ENCODE results near the gene RYR3.

The RYR3 gene

DNA sequence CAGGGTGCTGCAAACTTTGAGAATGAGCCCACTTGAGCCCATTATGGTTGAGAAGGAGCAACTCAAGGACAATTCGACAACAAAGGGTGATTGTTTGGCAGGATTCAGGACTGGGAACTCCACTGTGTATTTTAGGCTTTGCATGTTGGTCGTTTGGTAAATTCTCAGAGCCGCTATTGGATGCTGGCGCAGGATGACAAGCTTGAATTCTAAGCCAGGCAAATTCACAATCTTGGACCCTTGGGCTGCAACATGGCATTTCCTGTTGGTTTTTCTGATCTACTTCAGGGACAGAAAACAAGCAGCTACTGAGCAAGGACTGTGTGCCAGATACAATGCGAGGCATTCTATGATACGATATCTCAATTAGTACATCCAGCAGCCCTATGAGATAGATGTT lies 82.8 kb downstream of the RYR3 start:
- DNase-seq: no peak

DNA sequence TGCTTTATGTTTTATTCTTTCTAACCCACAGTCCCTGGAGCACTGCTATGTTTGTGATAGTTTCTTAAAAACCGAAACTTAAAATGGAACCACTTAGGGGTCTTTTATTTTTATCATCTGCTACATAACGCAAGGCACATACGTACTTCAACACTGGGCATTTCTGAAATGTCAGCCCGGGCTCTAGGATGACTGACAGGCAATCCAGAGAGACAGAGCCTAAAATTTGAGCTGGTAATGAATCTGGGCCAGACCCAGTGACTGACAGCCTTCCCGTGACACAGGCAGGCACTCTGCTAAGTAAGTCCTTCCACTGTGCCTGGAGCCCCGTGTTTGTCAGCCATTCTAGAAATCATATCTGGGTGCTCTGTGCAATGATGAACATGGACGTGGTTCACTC lies 84.6 kb downstream of the RYR3 start:
- DNase-seq: no peak

DNA sequence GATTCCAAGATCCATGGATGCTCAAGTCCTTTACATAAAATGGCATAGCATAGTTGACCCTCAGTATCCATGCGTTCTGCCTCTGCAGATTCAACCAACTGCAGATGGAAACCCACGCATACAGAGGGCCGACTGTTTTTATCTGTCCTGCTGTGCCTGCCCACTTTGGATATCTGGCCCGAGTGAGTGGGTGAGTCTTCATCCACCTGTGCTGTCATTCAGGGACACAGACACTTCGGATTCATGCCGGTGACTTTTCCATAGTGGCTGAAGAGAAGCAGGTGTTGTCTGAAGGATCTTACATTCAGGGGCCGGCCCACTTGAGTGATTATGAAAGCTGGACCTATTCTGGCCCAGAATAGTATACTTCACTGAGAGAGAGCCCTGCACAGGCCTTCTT lies 85.1 kb downstream of the RYR3 start:
- DNase-seq: no peak

DNA sequence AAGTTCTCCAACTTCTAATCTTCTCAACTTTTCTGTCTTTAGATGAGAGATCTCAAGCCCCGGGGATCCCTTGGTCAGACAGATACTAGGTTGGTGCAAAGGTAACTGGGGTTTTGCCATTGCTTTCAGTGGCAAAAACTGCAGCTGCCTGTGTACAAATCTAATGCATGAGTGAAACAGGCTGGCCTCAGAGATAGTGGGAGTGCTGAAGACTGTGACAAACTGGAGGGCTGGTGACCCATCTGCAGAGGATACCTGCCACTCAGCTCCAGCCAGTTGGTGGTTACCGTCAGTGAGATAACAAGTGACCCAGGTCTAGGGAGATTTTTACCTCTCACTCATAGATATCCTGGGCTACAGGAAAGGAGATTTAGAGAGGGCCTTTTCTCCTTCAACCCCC lies 85.7 kb downstream of the RYR3 start:
- DNase-seq: no peak

DNA sequence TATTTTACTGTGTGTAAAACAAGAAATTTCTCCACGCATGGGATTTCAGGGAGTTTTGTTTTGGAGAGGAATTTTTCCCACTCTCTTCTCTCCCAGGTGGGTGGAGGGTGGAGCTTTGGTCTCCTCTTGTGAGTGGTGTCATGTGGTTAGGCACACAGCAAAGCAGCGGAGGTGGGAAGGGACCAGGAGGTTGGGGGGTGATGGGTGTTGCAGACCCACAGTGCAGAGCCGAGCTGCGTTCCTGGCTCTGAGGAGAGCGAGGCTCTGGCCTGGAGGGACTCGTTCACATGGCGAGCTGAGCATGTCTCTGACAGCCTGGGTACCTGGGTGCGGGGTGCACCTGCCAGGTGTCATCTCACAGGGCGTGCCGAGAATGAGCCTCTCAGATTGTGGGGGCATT lies 87.8 kb downstream of the RYR3 start:
- no peak for DNase-seq

DNA sequence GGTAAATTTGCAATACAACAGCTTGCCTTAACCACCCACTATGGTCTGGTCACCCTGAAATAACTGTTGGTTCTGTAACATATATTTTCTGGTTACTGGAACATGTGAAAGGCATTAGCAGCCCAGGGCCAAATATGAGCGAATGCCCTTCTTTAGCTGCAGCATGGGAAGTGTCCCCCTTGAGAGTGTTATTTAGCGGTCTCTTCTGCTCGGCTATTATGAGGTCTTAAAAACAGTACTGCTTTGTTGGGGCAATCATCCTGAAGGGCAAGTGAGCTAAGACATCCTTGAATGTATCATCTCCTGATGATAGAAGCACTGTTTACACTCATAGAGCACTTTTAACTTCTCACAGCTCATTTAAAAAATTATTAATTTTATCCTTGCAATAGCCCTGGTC lies 90.2 kb downstream of the RYR3 start:
- DNase-seq: no peak

DNA sequence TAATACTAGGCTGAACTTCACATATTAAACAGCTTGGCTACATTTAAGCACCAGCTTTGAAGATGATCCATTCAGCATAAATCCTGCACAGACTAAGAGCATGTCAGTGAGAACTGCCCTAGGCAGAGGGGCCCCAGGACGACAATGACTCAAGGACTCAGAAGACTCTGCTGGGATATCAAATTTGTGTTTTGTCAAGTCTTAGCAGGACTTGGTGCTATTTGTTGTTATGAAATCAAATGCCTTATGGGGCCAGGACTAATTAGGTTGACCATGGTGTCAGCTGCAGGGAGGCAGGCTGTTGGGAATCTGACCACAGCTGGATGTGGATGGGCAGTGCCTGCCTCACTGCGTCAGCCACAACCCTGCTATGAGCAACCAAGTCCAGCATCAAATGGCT lies 91.8 kb downstream of the RYR3 start:
- DNase-seq: peak; percentile 68

DNA sequence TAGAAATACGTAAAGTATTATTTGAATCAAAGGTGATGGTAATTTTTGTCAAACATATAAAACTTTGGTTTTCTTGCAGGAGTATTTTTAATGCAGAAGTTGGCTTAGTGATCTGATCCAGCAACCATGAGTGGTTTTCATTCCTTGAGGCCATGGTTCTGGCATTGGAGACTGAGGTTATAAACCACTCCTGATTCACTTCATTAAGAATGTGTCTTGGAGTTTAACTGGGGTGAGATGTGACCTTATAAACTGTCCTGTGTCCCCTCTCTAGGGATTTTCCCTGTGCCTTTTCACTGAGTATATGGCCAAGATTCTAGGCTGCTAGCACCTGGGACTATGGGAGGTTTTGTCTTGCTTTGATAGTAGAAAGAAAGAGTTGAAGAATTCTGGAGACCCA lies 94.3 kb downstream of the RYR3 start:
- DNase-seq: no peak

DNA sequence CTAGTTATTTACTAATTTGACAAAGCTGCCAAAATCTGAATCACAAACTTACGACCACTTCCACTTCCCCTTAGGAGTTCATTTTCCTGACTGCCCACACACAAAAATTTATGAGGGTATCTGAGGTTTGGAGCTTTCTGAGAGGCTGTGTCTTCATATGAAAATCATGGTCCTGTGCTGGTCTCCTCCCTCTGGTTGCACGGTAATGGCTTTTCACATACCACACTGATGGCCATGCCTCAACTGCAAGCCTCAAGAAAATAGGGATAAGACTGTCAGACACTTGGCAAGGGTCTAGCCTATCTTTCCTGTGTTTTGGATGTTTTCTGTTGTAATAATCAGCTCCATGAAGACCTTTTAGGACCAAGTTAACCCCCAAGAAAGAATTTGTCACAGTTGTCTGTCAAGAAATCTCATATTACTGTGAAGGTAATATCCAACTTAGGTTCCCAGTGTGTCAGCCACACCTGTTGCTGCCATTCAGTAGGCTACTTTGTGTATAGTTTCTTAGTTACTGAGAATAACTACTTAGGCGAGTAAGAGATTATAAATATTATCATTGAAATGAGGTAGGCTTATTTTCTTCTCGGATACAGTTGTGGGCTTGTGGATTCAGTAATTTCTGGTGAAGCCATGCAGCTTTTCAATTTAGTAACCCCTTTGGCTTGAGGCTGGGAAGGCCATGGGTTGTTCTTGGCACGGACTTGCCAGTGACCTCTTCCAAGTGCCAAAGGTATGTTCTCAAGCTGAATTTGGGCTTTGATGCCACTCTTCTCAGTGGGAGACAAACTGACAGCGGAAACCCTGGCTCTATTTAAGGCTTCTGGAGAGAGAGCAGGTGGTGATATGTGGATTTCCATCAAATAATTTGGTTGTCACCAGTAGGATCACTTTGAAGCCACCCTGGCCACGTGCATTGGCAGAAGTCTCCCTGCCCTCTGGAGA lies 101.1 kb downstream of the RYR3 start:
- DNase-seq: no peak

DNA sequence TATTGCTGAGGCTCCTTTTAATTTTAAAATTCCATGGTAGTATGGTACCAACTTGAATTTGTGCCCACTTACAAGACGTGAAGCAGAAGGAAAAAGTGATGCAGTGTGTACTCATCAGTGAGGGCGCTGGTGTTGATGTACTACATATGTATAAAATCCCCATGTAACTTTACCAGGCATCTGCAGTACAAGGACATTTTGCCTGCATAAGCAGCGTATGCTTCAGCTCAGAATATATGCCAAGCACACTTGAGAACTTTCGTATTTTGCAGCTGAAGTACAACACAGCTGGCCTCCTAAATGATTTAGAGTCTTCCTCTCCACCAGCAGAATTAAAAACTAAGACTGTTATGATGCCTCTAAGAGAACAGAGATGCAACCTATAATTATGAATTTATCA lies 108.9 kb downstream of the RYR3 start:
- no peak for DNase-seq

DNA sequence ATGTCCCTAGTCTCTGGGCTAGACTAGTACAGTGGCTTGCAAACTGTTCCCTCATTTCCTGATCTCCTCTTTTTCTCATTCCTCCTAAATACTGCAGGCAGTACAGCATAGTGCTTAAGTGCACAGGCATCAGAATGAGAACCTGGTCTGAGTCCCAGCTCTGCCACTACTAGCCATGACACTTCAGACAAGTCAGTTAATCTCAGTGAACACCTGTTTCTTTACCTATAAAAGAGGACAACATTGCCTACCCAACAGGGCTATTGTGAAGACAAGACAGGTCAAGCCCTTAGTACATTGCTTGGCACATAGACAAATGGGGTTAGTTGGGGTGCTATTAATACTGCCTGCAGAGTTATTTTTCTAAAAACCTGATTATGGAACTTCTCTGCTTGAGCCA lies 113.3 kb downstream of the RYR3 start:
- DNase-seq: no peak

DNA sequence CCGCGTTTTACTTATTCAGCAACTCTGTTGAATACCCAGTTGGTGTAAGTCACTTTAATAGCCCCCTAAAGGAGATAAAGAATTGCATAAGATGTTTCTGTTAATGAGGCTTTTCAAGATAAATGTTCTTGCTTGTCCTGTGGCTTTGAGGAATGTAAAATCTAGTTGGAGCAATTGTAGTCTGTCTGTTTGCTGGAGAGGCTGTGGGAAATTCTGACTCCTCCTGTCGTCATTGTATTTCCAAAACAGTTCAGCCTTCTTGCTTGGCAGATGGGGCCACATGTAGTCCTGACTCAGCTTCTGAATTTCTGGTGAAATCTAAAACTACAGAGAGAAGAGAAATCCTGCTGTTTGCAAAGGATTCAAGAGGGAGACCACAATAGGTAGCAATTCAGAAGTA lies 114.4 kb downstream of the RYR3 start:
- peak; percentile 26 for DNase-seq

DNA sequence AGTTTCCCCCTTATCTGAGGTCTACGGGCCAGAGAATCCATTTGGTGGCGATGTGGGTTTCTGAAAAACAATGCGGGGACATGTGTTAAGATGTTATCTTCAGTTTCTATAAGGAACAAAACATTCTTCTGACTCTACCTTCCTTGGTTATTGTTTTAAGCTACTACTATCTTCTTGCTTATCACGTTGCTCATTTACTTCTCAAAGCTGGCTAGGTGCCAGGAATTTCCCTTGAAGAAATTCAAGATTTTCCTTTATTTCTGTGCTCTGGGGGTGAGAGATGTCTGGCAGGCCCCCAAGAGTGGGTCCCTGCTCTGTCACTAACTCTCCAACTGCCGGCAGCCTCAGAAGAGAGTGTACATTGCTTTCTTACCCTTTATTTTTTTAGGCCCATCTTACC lies 119.8 kb downstream of the RYR3 start:
- DNase-seq: no peak

DNA sequence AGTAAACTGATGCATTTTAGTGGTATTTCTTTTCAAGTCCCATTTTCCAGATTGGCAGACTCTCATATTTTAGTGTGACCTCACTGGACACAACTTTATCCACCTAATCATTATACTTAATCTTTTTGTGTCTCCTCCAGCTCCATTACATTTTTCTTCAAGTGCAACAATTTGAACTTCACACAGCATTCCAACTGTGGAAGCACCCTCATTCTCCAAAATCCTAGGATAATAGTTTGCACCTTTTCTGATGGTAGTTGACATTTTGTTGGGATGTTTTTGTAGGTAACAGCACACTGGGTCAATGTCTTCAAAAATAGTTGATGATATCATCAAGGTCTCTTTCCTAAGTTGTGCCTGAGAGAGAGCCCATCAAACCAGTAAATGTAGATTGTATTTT lies 123.1 kb downstream of the RYR3 start:
- DNase-seq: no peak

DNA sequence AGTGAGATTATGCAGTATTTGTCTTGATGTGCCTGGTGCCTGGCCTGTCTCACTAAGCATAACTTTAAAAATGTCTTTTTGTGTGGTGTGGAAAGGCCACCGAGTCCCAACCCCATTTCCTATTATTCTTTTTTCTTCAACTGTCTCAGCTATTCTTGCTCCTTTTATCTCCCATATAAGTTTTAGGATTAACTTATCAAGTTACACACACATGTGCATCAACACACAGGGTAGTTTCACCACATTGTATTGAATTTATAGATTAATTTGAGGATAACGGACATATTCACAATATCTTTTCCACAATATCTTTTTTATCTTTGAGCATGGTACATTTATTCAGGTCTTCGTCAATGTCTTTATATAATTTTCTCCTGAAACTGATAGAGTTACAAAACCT lies 127.6 kb downstream of the RYR3 start:
- DNase-seq: no peak

DNA sequence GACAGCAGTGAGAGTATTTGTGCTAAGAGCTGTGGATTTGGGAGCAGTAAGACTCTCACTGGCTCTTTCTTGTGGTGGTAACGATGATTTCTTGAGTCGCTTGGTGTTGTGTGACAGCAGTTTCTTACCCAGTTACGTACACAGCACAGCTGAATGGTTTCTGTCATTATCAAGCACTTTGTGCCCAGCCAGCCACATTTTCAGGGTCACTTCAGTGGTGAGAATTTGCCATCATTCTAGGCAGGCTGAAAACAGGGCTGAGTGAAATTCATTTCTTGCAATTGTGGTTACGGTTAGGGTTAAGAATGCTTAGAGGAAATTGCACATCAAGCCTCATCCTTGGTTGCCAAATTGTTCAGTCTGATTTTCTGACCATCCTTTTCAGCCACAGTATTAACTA lies 130.1 kb downstream of the RYR3 start:
- no peak for DNase-seq

DNA sequence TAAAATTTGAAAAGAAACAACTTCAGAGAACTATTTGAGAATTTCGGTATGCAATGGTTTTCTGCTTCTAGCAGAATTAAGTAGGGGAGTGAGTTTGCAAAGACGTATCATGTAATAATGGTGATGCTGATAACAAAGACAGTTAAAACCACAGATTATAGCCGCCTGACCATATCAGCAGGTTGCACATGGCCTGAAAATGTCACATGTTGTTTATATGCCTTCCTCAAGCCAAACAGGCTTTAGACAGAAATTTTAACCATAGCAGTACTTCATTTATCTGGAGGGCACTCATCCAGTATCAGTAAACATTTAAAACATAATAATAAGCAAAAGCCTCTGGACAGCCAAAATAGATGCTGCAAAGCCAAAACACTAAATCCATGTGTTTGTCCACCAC lies 131.7 kb downstream of the RYR3 start:
- no peak for DNase-seq

DNA sequence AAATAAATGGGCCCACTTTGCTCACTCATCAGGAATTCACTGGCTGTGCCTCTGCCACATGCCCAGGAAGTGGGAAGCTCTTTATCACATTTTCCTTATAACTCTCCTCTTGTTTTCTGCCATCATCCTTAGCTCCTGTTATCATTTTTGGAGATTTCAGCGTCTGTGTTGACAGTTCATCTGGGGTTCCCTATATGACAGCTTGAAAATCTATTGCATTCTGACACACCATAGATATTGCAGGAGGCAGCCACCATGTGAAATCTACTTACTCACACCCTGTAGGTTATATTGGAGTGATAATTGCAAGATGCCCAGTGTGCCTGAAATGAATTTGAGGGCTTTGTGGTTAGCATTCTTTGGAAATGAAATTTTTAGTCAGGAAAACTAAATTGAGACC lies 132.9 kb downstream of the RYR3 start:
- DNase-seq: no peak

DNA sequence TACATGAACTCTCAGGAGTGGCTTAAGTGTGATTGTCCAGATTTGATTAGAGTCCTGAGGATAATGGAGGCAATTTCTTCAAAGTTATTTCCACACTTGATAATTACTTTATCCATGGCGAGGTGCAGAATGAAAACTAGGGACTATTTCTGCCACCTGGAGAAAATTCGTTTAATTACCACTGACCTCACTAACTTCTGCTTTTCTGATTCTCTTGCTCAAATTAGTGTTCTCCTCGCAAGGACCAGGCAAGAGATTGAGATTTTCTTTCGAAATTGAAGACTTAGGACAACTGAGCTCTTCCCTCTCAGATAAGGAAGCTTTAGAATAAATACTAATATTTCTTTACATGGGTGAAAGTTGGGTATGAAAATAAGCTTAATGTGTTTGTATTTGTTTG lies 135.2 kb downstream of the RYR3 start:
- DNase-seq: no peak

DNA sequence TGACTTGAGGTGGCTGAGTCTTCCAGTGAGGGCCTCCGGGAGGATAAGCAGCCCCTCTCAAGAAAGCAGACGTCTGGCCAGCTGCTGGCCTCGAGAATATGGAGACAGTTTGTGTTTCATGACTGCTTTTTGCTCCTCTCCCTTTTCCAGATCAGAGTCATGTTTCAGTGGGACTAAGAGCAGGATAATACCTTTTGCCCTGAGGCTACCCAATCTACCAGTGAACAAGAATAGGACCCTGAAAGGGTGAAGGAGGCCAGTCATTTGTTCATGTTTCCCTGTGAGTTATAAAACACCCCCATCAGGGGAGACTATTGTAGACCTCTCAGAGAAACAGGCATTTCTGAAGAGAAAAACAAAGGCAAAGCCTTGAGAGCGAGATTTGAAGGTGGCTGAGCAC lies 137.4 kb downstream of the RYR3 start:
- DNase-seq: no peak

DNA sequence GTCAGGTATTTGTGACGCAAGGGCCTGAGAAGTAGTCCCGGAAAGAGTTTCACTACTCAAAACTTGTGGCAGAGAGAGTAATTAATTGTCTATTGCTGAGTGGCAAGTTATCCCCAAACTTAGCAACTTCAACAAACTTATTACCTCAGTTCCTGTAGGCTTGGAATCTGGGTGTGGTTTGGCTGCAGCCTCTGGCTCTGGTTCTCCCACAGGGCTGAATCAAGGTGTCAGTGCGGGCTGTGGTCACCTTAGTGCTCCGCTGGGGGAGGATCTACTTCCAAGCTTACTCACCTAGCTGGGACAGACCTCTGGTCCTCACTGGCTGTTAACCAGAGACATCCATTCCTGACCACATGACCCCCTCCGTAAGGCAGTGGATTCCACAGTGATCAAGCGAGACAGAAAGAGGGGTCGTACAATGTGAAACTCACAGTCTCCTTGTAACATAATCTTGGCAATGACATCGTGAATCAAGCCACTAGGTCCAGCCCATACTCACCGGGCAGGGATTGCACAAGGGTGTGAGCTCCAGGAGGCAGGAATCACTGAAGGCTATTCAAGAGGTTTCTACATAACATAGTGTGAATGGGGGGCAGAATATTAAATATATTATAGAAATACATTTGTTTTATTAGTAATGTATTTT lies 138.3 kb downstream of the RYR3 start:
- DNase-seq: no peak

DNA sequence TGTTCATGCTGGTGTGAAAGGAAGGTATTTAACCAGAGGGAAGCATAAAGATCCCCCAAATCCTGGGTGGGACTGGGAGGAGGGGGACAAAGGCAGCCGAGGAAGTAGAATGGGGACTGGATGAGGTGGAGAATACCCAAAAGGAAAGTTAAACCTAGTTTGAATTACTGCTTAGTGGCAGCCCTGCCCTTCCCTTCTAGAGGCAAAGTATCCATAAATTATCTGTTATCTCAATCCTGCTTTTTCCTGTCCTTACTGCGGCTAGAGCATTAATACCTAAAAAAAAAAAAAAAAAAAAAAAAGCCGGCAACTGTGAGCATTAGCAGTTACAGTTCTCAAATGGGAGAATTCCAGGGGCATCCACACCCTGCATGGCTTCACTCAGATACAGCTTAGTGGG lies 139.0 kb downstream of the RYR3 start:
- DNase-seq: no peak

DNA sequence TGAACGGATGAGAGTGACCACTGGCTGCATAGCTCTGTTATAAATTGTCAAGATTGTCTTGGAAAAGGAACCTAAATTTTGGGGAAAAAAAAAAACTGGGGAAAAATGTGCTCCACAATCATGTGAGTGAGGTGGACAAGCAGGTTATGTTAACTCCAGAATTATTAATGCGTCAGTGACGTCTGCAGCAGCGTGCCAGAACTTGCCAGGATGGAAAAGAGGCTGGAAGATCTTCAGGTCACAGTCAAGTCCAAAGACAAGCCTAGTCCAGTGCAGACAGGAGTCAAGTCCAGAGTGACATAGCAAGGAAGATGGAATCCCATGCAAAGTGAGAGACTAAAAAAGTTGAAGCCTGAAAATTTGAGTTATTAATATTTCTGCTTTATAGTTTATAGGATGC lies 140.6 kb downstream of the RYR3 start:
- DNase-seq: no peak

DNA sequence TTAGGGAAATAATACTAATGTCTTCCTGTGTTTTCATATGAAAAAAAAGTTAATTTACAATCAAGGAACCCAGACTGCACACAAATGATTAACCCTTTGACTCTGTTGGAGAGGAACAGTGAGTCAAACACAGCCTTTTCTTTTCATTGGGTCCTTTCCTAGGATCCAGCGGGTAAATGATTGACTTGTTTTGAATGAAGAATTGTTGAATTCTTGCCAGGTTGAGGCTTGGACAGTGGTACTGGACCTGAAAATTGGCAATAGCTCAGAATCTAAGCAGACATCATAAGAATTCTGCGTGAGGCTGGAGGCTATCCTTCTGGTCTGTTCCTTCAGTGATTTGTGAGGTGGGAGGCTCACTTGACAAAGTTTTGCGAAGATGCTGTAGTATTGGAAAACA lies 143.0 kb downstream of the RYR3 start:
- no peak for DNase-seq

DNA sequence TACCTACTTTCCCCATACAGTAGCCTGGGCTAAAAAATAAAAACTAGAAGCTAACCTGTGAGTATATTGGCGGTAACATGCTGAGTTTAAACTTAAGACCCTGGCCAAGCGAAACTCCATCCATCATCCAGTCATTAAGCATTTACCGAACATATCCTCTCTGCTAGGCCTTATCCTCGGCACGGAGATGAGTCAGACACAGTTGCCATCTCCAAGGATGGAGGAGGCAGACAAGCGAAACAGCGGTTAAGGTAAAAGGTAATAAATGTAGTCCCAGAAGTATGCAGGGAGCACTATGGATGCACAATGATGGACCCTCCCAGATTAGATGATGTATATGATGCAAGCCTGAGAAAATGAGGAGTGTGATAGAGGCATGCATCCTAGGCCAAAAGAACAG lies 143.6 kb downstream of the RYR3 start:
- no peak for DNase-seq
